Neural progenitor cell (in vitro differentiated cells): ENCODE results near the gene MRGPRF.

ENCODE experiments used
- EZH2 ChIP-seq: fragments of 200-600 bp; sonication (generic); IDR thresholded peaks from 2 replicates; pipeline ENCODE4 v1.6.1; 2017; ENCODE audit warnings: antibody characterized with exemption, mild to moderate bottlenecking, moderate library complexity
- EZH2phosphoT487 ChIP-seq: fragments of 200-600 bp; sonication (generic); IDR thresholded peaks from 2 replicates; pipeline ENCODE4 v1.6.1; 2017; ENCODE audit warnings: antibody characterized with exemption
- TF ChIP-seq, protein P1 (sequence below): fragments of 200-600 bp; sonication (generic); IDR thresholded peaks from 2 replicates; pipeline ENCODE4 v1.5.1; 2017; ENCODE audit warnings: antibody characterized with exemption, mild to moderate bottlenecking

DNA sequence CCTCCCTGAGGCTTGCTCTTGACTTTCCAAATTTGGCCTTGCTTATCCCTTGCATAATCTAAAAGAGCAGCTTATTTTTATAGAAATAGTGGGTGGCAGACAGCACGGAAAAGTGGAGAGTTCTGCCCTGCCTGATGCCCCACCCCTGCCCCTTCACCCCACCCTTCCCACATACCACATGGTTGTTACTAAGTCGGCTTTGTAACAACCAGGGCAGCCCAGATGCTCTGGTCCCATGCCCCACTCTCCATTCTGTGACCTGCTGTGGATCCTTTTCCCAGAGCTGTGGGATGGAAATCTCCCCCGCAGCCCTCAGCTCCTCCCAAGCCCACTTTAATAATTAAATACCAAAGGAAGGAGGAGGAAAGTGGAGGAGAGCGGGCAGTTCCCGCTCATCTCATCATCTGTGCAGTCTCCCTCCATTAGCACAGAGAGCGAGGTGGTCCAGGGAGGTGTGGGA lies 10.9 kb downstream of the MRGPRF start:
- TF ChIP-seq, protein P1, sequence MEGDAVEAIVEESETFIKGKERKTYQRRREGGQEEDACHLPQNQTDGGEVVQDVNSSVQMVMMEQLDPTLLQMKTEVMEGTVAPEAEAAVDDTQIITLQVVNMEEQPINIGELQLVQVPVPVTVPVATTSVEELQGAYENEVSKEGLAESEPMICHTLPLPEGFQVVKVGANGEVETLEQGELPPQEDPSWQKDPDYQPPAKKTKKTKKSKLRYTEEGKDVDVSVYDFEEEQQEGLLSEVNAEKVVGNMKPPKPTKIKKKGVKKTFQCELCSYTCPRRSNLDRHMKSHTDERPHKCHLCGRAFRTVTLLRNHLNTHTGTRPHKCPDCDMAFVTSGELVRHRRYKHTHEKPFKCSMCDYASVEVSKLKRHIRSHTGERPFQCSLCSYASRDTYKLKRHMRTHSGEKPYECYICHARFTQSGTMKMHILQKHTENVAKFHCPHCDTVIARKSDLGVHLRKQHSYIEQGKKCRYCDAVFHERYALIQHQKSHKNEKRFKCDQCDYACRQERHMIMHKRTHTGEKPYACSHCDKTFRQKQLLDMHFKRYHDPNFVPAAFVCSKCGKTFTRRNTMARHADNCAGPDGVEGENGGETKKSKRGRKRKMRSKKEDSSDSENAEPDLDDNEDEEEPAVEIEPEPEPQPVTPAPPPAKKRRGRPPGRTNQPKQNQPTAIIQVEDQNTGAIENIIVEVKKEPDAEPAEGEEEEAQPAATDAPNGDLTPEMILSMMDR = no peak
- TF ChIP-seq EZH2phosphoT487 = no peak
- no peak for TF ChIP-seq EZH2
